ENCODE results near the gene EDARADD. TPM values are rescaled to one million over a fixed set of nuclear protein-coding genes. Genes with fewer than 3 reads are reported as not detected.

The EDARADD gene
- total and polyA plus RNA-seq, 2 of the 13 experiments (the other 11 are each of a cell fraction or from before 2014, with no cell fraction given) = 0.03 TPM; not detected in 1

DNA sequence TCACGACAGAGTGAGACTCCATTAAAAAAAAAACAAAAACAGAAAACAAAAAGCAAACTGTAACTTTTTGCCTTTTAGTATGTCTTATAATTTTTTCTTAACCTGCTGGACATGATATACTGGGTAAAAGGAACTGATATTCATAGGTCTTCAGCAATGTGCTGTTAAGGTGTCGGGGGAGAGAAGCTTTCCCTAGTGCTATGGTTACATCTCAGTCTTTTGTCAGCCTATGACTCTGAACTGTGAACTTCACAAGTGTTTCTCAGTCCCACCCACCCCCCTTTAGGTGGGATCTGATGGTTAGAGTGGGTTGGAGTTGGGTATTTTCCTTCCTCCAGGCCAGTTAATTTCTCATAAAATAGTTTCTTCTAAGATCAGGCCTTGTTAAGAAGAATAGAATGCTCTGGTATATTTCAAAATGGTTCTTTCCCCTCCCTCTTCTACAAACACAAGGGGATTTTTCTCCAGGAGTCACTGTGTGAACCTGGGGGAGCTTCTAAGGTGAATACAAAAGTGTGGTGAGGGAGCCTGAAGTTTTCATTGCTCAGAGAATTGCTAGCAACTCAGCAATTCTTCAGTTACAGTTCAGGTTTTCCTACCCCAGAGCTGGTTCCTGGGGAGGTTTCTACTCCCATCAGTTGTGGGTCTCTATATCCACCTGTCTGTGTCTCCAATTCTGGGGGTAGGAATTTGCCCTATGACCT is 16.1 kb upstream of the EDARADD start (continued):
- TF ChIP-seq, protein P1, sequence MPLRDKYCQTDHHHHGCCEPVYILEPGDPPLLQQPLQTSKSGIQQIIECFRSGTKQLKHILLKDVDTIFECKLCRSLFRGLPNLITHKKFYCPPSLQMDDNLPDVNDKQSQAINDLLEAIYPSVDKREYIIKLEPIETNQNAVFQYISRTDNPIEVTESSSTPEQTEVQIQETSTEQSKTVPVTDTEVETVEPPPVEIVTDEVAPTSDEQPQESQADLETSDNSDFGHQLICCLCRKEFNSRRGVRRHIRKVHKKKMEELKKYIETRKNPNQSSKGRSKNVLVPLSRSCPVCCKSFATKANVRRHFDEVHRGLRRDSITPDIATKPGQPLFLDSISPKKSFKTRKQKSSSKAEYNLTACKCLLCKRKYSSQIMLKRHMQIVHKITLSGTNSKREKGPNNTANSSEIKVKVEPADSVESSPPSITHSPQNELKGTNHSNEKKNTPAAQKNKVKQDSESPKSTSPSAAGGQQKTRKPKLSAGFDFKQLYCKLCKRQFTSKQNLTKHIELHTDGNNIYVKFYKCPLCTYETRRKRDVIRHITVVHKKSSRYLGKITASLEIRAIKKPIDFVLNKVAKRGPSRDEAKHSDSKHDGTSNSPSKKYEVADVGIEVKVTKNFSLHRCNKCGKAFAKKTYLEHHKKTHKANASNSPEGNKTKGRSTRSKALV (CRISPR knock-in tag; IDR thresholded peaks at IDR 0.05) = no peak
- TF ChIP-seq, protein P2, sequence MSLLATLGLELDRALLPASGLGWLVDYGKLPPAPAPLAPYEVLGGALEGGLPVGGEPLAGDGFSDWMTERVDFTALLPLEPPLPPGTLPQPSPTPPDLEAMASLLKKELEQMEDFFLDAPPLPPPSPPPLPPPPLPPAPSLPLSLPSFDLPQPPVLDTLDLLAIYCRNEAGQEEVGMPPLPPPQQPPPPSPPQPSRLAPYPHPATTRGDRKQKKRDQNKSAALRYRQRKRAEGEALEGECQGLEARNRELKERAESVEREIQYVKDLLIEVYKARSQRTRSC (CRISPR knock-in tag; IDR thresholded peaks at IDR 0.05; ENCODE audit: low read depth) = no peak
- TF ChIP-seq ZNF530 (CRISPR knock-in tag; IDR thresholded peaks at IDR 0.05; ENCODE audit: low read depth) (no peak), EZH2 (conservative IDR thresholded peaks at IDR 0.05; ENCODE audit: low read depth, low read length) (no peak), EED (CRISPR knock-in tag; IDR thresholded peaks at IDR 0.05) (no peak), ZFP62 (CRISPR knock-in tag; IDR thresholded peaks at IDR 0.05) (no peak)
- TF ChIP-seq, protein P3, sequence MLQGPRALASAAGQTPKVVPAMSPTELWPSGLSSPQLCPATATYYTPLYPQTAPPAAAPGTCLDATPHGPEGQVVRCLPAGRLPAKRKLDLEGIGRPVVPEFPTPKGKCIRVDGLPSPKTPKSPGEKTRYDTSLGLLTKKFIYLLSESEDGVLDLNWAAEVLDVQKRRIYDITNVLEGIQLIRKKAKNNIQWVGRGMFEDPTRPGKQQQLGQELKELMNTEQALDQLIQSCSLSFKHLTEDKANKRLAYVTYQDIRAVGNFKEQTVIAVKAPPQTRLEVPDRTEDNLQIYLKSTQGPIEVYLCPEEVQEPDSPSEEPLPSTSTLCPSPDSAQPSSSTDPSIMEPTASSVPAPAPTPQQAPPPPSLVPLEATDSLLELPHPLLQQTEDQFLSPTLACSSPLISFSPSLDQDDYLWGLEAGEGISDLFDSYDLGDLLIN (CRISPR knock-in tag; IDR thresholded peaks at IDR 0.05; ENCODE audit: borderline replicate concordance) = no peak
- TF ChIP-seq, protein P4, sequence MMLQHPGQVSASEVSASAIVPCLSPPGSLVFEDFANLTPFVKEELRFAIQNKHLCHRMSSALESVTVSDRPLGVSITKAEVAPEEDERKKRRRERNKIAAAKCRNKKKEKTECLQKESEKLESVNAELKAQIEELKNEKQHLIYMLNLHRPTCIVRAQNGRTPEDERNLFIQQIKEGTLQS (CRISPR knock-in tag; IDR thresholded peaks at IDR 0.05) = no peak

All from HepG2 (cell line).